HG02970 (cell line): ENCODE measurements around the gene STAG1.

Experiments
- ATAC-seq: cut with Tn5 transposase; IDR thresholded peaks from one replicate; pipeline ENCODE4 v1.9.1; 2021; ENCODE audit warnings: mild to moderate bottlenecking, moderate library complexity, moderate number of reproducible peaks; ENCODE audit not compliant: unreplicated experiment, low FRiP score

Gene STAG1

DNA sequence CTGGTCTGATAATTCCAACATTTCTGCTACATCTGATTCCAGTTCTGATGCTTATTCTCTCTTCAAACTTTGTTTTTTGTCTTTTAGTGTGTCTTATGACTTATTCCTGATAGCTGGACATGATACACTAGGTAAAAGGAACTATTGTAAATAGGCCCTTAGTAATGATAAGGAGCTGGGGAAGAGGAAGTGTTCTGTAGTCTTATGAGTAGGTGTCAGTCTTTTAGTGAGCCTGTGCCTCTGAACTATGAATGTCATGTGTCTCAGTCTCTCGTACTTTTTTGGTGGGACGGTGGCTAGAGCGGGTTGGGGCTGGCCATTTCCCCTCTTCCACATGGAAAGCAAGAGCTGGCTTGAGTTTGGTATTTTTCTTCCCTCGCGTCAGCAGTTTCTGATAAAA lies 460.9 kb downstream of the STAG1 start:
- no peak for ATAC-seq
